ENCODE measurements around the gene SAMD14. TPM values are rescaled to one million over a fixed set of nuclear protein-coding genes. Genes with fewer than 3 reads are reported as not detected.

Gene SAMD14
- total and polyA plus RNA-seq, 2 of the 4 experiments (the other 2 are of a cell fraction), result 1.4 to 6.2 TPM

DNA sequence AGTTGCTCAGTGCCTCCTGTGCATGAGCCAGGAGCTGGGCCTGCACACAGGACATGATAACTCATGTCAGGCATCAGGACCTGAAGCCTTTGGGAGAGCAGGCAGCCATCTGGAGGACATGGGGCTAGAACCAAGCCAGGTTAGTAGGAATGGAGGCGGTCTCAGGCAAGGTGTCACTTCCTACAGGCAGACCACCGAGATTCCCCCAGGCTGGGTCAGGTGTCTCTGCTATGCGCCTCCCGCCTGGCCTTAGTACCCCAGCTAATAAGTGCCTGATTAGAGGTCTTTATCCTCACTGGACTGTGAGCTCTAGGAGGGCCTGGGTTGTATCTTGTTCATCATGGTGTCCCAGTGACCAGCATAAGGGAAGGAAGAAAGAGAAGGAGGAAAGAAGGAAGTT lies 15.6 kb downstream of the SAMD14 start:
- no peaks in the 10 kb centered on the region for H3K9me3 ChIP-seq (ENCODE audit: control insufficient read depth, insufficient read depth, low read length)
- H2AFZ ChIP-seq (replicated peaks; ENCODE audit: low read length, poor library complexity), result no peak overlapping the region
- H4K91ac ChIP-seq (ENCODE audit: insufficient read depth, low read depth, low read length), result no peak overlapping the region
- no peak overlapping the region for H3K4ac ChIP-seq (ENCODE audit: low read depth, low read length)
- CTCF ChIA-PET, result interaction anchor here (0.7 to 1.9 kb wide), 2 partner anchors 9 to 47 kb away, joined by 4 to 10 read pairs; no protein-coding TSS in a partner anchor
- no peak for DNase-seq
- BruUV-seq (replicated peaks), result no TSS peak
- POLR2A ChIA-PET (ENCODE audit: unreplicated experiment), result no interaction called here
- no peak overlapping the region for H2BK120ac ChIP-seq (ENCODE audit: low read depth, low read length)
- no peak overlapping the region for H3K23ac ChIP-seq (ENCODE audit: low read depth, low read length)
- no peak overlapping the region for H4K8ac ChIP-seq (ENCODE audit: low read depth in 2 of 2, low read length in 2 of 2)
- H3K9ac ChIP-seq (ENCODE audit: low read depth, low read length), result no peak overlapping the region
- no peak for ATAC-seq (ENCODE audit: low read depth)
- no CpG with 5 or more reads among the region's 4 CpGs for WGBS, 2 experiments (ENCODE audit: extremely low coverage in 2 of 2, insufficient read length in 1 of 2)
- TF ChIP-seq SMC3 (IDR thresholded peaks at IDR 0.05; ENCODE audit: low read depth, low read length) (no peak), BHLHE40 (IDR thresholded peaks at IDR 0.05; ENCODE audit: low read depth, low read length) (no peak), RAD21 (IDR thresholded peaks at IDR 0.05; ENCODE audit: low read length) (no peak), MXI1 (IDR thresholded peaks at IDR 0.05; ENCODE audit: borderline replicate concordance, low read depth, low read length) (no peak), POLR2A (IDR thresholded peaks at IDR 0.05; ENCODE audit: low read depth, low read length) (no peak), FOS (IDR thresholded peaks at IDR 0.05; ENCODE audit: low read depth, low read length) (no peak), CEBPB (IDR thresholded peaks at IDR 0.05; ENCODE audit: low read depth, low read length) (no peak), MAFK (IDR thresholded peaks at IDR 0.05; ENCODE audit: low read depth, low read length) (no peak), NFE2L2 (IDR thresholded peaks at IDR 0.05; ENCODE audit: low read depth, low read length) (no peak)
- TF ChIP-seq, protein P1, sequence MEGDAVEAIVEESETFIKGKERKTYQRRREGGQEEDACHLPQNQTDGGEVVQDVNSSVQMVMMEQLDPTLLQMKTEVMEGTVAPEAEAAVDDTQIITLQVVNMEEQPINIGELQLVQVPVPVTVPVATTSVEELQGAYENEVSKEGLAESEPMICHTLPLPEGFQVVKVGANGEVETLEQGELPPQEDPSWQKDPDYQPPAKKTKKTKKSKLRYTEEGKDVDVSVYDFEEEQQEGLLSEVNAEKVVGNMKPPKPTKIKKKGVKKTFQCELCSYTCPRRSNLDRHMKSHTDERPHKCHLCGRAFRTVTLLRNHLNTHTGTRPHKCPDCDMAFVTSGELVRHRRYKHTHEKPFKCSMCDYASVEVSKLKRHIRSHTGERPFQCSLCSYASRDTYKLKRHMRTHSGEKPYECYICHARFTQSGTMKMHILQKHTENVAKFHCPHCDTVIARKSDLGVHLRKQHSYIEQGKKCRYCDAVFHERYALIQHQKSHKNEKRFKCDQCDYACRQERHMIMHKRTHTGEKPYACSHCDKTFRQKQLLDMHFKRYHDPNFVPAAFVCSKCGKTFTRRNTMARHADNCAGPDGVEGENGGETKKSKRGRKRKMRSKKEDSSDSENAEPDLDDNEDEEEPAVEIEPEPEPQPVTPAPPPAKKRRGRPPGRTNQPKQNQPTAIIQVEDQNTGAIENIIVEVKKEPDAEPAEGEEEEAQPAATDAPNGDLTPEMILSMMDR (conservative IDR thresholded peaks at IDR 0.05; ENCODE audit: low read depth, low read length), result no peak
- no peaks in the 10 kb centered on the region; the same call in 1 of the 2 replicates for H3K9me1 ChIP-seq (ENCODE audit: insufficient read depth, low read length)
- H3K14ac ChIP-seq (replicated peaks; ENCODE audit: low read depth, low read length), result no peak overlapping the region
- no peak overlapping the region for H4K5ac ChIP-seq (ENCODE audit: low read depth, low read length)
- H3K27ac ChIP-seq (ENCODE audit: insufficient read depth, low read length), result no peak overlapping the region
- H3K4me1 ChIP-seq (ENCODE audit: control insufficient read depth, insufficient read depth, low read length), result peaks cover 3% of the 10 kb centered on the region
- no peaks in the 10 kb centered on the region for H3K79me1 ChIP-seq (ENCODE audit: low read depth in 1 of 2, low read length in 2 of 2)
- H3K36me3 ChIP-seq (ENCODE audit: control insufficient read depth, insufficient read depth, low read length), result peaks cover 17% of the 10 kb centered on the region; the same call in 1 of the 2 replicates
- no peaks in the 10 kb centered on the region for H3K27me3 ChIP-seq (ENCODE audit: control insufficient read depth, insufficient read depth, low read length)
- no peak overlapping the region for H2AK5ac ChIP-seq (ENCODE audit: low read depth, low read length)
- intact Hi-C loops (cut with micrococcal nuclease), result no loop called here
- H2BK20ac ChIP-seq (ENCODE audit: low read depth, low read length), result no peak overlapping the region
- H3K4me2 ChIP-seq (ENCODE audit: low read depth, low read length), result no peak overlapping the region
- in situ Hi-C loops (cut with MboI; ENCODE audit: low sequenced_read_pairs), result no loop called here
- H2BK5ac ChIP-seq (ENCODE audit: low read depth, low read length, poor library complexity, severe bottlenecking), result no peak overlapping the region
- H3K4me3 ChIP-seq (ENCODE audit: insufficient read depth, low read depth, low read length), result no peak overlapping the region
- no peak overlapping the region for H3K56ac ChIP-seq (ENCODE audit: extremely low read depth, insufficient read depth, low read length)
- no peak overlapping the region for H2AK9ac ChIP-seq (replicated peaks; ENCODE audit: low read depth, low read length, poor library complexity)
- no peak overlapping the region for H2BK15ac ChIP-seq (ENCODE audit: low read depth, low read length)
- H4K20me1 ChIP-seq (ENCODE audit: insufficient read depth, low read length), result no peaks in the 10 kb centered on the region
- dilution Hi-C loops (cut with HindIII; ENCODE audit: low sequenced_read_pairs, unreplicated experiment), result no loop called here
- no peak overlapping the region for H3K18ac ChIP-seq (ENCODE audit: low read depth, low read length)
